ENCODE results near the gene OR8K5. TPM values are rescaled to one million over a fixed set of nuclear protein-coding genes. Genes with fewer than 3 reads are reported as not detected.
"Not testable (repeated sequence)": the region's sequence is repeated elsewhere in the genome, so short reads cannot be mapped to it uniquely, and the experiment has no call there.

Gene OR8K5
- total RNA-seq, 4 donors from 2014 or later = not detected

DNA sequence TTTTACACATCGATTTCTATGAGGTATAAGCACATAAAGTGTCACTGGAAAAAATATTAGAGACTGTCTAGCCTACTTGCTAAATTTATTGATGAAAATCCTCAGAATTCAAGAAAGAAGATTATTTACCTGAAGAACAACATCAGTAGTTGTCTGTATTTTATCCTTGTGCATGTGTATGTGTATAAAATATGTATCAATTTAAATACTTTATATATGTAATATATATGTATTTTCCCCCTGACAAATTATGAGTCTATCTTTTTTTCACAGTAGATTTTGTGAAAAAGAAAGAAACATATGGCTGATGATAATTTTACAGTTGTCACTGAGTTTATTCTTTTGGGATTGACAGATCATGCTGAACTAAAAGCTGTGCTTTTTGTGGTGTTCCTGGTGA is 16.2 kb upstream of the OR8K5 start, which contains the start of gene OR5J2:
Gene OR5J2 (plus strand): TSS at position 301 of the 400 bp plus-strand sequence. CDS start 0 bp downstream, at position 301.
- H3K9me3 ChIP-seq = no peaks in the 10 kb centered on the region
- H3K27me3 ChIP-seq = no peaks in the 10 kb centered on the region
- DNase-seq = no peak
- no peak within 1 kb of the TSS for H3K27ac ChIP-seq
- no peak within 1 kb of the TSS for H3K4me3 ChIP-seq
- H3K36me3 ChIP-seq = no peaks in the 10 kb centered on the region
- no peaks in the 10 kb centered on the region for H3K4me1 ChIP-seq
- TF ChIP-seq POLR2A (IDR thresholded peaks at IDR 0.05) (no peak), CTCF (IDR thresholded peaks at IDR 0.05) (no peak)

DNA sequence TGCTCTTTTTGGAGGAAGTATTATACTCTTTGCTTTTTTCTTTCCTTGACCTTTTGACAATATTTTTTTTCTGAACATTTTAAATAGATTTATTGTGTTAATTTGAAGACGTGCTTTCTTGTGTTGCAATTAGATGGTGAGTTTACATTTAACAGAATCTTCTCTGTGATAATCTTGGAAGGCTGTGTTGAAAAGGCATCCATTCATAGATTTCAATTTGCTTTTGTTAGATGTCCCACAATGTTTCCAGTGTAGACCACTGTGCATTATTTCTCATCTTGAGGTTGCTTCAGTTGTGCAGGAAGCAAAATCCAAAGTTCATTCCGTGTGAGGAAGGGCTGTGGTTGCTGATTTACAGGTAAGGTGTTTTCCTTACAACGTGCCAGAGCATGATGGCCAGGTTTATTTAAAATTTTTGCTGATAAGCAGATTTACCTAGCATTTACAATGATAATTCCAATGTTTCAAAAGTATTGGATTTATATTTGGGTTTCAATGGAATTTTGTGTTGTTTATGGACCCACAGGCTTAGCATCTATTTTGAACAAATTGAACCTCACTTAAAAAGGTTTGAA is 12.2 kb upstream of the OR8K5 start:
- Histone ChIP-seq H3K27me3 (no peaks in the 10 kb centered on the region), H3K4me1 (no peaks in the 10 kb centered on the region), H3K4me3 (no peak overlapping the region), H3K9me3 (peaks cover 0 to 3% (median 0%) of the 10 kb centered on the region in 4 donors), H3K27ac (no peak overlapping the region), H3K36me3 (no peaks in the 10 kb centered on the region)
- TF ChIP-seq CTCF (IDR thresholded peaks at IDR 0.05) (no peak), POLR2A (IDR thresholded peaks at IDR 0.05) (no peak)
- DNase-seq = no peak

- no peak overlapping the region for H3K27ac ChIP-seq
- no peaks in the 10 kb centered on the region for H3K27me3 ChIP-seq
- H3K4me3 ChIP-seq = no peak overlapping the region
- H3K36me3 ChIP-seq = no peaks in the 10 kb centered on the region
- no peaks in the 10 kb centered on the region for H3K4me1 ChIP-seq
- TF ChIP-seq POLR2A (IDR thresholded peaks at IDR 0.05) (no peak), CTCF (IDR thresholded peaks at IDR 0.05) (no peak)
- H3K9me3 ChIP-seq = peaks cover 0 to 3% (median 0%) of the 10 kb centered on the region in 4 donors
- DNase-seq = no peak
Measured at GRCh38 chr11:56163804-56164203, 3.7 kb upstream of the OR8K5 start.

GRCh38 chr11:56152333-56152732 is 7.8 kb downstream of the OR8K5 start:
- Histone ChIP-seq H3K4me1 (no peaks in the 10 kb centered on the region), H3K9me3 (peaks cover 0 to 10% (median 0%) of the 10 kb centered on the region in 4 donors), H3K36me3 (no peaks in the 10 kb centered on the region), H3K27me3 (no peaks in the 10 kb centered on the region), H3K4me3 (no peak overlapping the region), H3K27ac (no peak overlapping the region)
- TF ChIP-seq CTCF (IDR thresholded peaks at IDR 0.05) (no peak), POLR2A (IDR thresholded peaks at IDR 0.05) (no peak)
- DNase-seq = no peak

- H3K4me1 ChIP-seq = no peaks in the 10 kb centered on the region
- H3K4me3 ChIP-seq = no peak overlapping the region
- H3K27me3 ChIP-seq = no peaks in the 10 kb centered on the region
- H3K27ac ChIP-seq = no peak overlapping the region
- no peaks in the 10 kb centered on the region for H3K36me3 ChIP-seq
- peaks cover 0 to 10% (median 0%) of the 10 kb centered on the region in 4 donors for H3K9me3 ChIP-seq
- DNase-seq = no peak
- TF ChIP-seq CTCF (IDR thresholded peaks at IDR 0.05) (no peak), POLR2A (IDR thresholded peaks at IDR 0.05) (no peak)
Measured at GRCh38 chr11:56151376-56151775, 8.7 kb downstream of the OR8K5 start.

- not testable (repeated sequence) for H3K27ac ChIP-seq
Measured at GRCh38 chr11:56143681-56144080, 16.4 kb downstream of the OR8K5 start.

More at GRCh38 chr11:56143681-56144080, 16.4 kb downstream of the OR8K5 start:
- H3K4me1 ChIP-seq, H3K27me3 ChIP-seq, DNase-seq, H3K4me3 ChIP-seq, H3K9me3 ChIP-seq, H3K36me3 ChIP-seq: not testable (repeated sequence)

Measured in Peyer's patch (tissue), 4 donors.